Body of pancreas (tissue), 4 donors: Measurements from ENCODE around the gene CD160.
"Not testable (repeated sequence)": the region's sequence is repeated elsewhere in the genome, so short reads cannot be mapped to it uniquely, and the experiment has no call there.

Experiments used
- CTCF ChIP-seq, 7 experiments: fragments of 450-650 bp in 4 of 7; fragments of 200-600 bp in 3 of 7; sonication (generic) in 3 of 7; IDR thresholded peaks; one replicate each; pipeline ENCODE4 v1.5.1; 2016 to 2019; ENCODE audit warnings: antibody characterized with exemption in 7 of 7
- POLR2A ChIP-seq, 3 donors: fragments of 450-650 bp; IDR thresholded peaks; one replicate each; pipeline ENCODE4 v1.6.1; 2016; ENCODE audit warnings: antibody characterized with exemption in 3 of 3, mild to moderate bottlenecking in 2 of 3

GRCh38 chr1:145764231-145764940 is 45.1 kb downstream of the CD160 start:
- TF ChIP-seq CTCF, POLR2A (IDR thresholded peaks at IDR 0.05): not testable (repeated sequence)
